ENCODE measurements around the gene NECTIN2.
"Not testable (repeated sequence)": the region's sequence is repeated elsewhere in the genome, so short reads cannot be mapped to it uniquely, and the experiment has no call there.

NECTIN2 gene

GRCh38 chr19:44822670-44823372 lies 23.3 kb upstream of the NECTIN2 start:
- ChIA-PET CTCF (interaction anchor here (0.6 to 1.4 kb wide), 4 partner anchors 17 to 294 kb away, joined by 3 to 6 read pairs (median 4); partner anchors contain the start of gene CEACAM20), POLR2A (ENCODE audit: low non-redundant PET) (interaction anchor here (0.6 kb wide), 1 partner anchor 8 kb away, joined by 3 read pairs; no protein-coding TSS in a partner anchor)
- no peak for DNase-seq (ENCODE audit: low spot score)
- no peak for TF ChIP-seq CTCF (conservative IDR thresholded peaks at IDR 0.05; ENCODE audit: low read depth)
- peak overlapping the region; percentile 57 for H3K27ac ChIP-seq

GRCh38 chr19:44823373-44823698 lies 22.8 kb upstream of the NECTIN2 start:
- ChIA-PET POLR2A (ENCODE audit: low non-redundant PET) (no interaction called here), CTCF (interaction anchor here (0.6 to 1.4 kb wide), 6 partner anchors 17 to 294 kb away, joined by 3 to 6 read pairs (median 4); partner anchors contain the start of gene CEACAM20)
- TF ChIP-seq CTCF (conservative IDR thresholded peaks at IDR 0.05; ENCODE audit: low read depth): no peak
- no peak for DNase-seq (ENCODE audit: low spot score)
- peak overlapping the region; percentile 57; the same call in 1 of the 2 replicates for H3K27ac ChIP-seq

- TF ChIP-seq CTCF (conservative IDR thresholded peaks at IDR 0.05; ENCODE audit: low read depth): no peak
- ChIA-PET CTCF (no interaction called here), POLR2A (ENCODE audit: low non-redundant PET) (no interaction called here)
- no peak overlapping the region for H3K27ac ChIP-seq
- no peak for DNase-seq (ENCODE audit: low spot score)
Observed at GRCh38 chr19:44824761-44825160, 21.3 kb upstream of the NECTIN2 start.

GRCh38 chr19:44832875-44833274 lies 13.2 kb upstream of the NECTIN2 start:
- H3K27ac ChIP-seq; POLR2A ChIA-PET (ENCODE audit: low non-redundant PET); DNase-seq (ENCODE audit: low spot score): not testable (repeated sequence)
- CTCF ChIA-PET: interaction anchor here (0.6 kb wide), 1 partner anchor 19 kb away, joined by 5 read pairs; no protein-coding TSS in a partner anchor

GRCh38 chr19:44834399-44834798 lies 11.7 kb upstream of the NECTIN2 start:
- DNase-seq (ENCODE audit: low spot score); POLR2A ChIA-PET (ENCODE audit: low non-redundant PET); H3K27ac ChIP-seq: not testable (repeated sequence)
- CTCF ChIA-PET: interaction anchor here (0.6 kb wide), 1 partner anchor 145 kb away, joined by 4 read pairs; no protein-coding TSS in a partner anchor

- TF ChIP-seq CTCF (conservative IDR thresholded peaks at IDR 0.05; ENCODE audit: low read depth): no peak
- DNase-seq (ENCODE audit: low spot score): no peak
- ChIA-PET POLR2A (ENCODE audit: low non-redundant PET) (no interaction called here), CTCF (no interaction called here)
- H3K27ac ChIP-seq: no peak overlapping the region
Observed at GRCh38 chr19:44839276-44839675, 6.8 kb upstream of the NECTIN2 start.

- TF ChIP-seq CTCF (conservative IDR thresholded peaks at IDR 0.05; ENCODE audit: low read depth): no peak
- ChIA-PET POLR2A (ENCODE audit: low non-redundant PET) (interaction anchor here (0.7 kb wide), 1 partner anchor 30 kb away, joined by 4 read pairs; no protein-coding TSS in a partner anchor), CTCF (interaction anchor here (0.6 to 1.0 kb wide), 3 partner anchors 17 to 202 kb away, joined by 3 to 5 read pairs (median 3); no protein-coding TSS in a partner anchor)
- H3K27ac ChIP-seq: no peak overlapping the region
- no peak for DNase-seq (ENCODE audit: low spot score)
Observed at GRCh38 chr19:44840811-44841210, 5.3 kb upstream of the NECTIN2 start.

Measured in RWPE1 (cell line).